ENCODE results near the gene TMEM270.
"Not testable (repeated sequence)": the region's sequence is repeated elsewhere in the genome, so short reads cannot be mapped to it uniquely, and the experiment has no call there.

Gene TMEM270

GRCh38 chr7:73864981-73865711 lies 4.2 kb downstream of the TMEM270 start:
- DNase-seq, result no peak

GRCh38 chr7:73865738-73866445 lies 4.9 kb downstream of the TMEM270 start:
- DNase-seq, result no peak

GRCh38 chr7:73866446-73866767 lies 5.4 kb downstream of the TMEM270 start:
- no peak for DNase-seq

DNA sequence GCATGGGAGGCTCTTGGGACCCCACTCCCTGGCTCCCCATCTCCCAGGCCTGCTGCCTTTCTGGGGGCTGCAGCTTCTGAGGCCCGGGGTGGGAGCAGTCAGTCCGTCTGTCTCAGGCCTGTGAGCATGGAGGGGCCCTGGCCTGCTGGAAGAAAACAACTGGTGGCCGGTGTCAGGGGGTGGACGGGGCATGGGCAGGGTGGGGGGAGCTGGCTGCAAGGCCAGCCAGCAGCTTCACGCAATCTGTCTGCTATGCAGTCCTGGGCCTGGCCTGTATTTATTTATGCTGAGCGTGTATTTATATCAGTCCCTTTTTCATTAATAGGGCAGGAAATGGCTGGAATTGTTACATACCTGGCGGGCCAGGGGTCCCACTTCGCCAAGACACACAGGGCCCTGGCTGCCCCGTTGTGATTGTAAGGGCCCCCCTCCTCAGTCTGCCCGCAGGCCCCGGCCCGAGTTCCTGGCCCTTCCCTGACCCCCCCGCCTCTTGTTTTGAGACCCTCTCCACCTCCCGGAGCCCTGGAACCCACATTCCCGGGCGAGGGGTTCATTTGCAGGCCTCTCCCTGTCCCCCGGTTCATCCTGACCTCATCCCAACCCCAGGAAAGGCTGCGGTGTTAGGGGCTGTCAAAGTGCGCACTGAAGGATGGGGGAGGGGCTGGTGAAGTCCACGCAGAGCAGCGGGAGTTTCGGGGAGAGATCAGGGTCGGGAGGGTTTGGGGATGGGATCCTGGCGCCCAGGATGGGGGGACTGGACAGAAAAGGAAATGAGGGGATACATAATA lies 8.2 kb downstream of the TMEM270 start:
- DNase-seq, result no peak

GRCh38 chr7:73870041-73870492 lies 9.1 kb downstream of the TMEM270 start:
- no peak for DNase-seq

DNA sequence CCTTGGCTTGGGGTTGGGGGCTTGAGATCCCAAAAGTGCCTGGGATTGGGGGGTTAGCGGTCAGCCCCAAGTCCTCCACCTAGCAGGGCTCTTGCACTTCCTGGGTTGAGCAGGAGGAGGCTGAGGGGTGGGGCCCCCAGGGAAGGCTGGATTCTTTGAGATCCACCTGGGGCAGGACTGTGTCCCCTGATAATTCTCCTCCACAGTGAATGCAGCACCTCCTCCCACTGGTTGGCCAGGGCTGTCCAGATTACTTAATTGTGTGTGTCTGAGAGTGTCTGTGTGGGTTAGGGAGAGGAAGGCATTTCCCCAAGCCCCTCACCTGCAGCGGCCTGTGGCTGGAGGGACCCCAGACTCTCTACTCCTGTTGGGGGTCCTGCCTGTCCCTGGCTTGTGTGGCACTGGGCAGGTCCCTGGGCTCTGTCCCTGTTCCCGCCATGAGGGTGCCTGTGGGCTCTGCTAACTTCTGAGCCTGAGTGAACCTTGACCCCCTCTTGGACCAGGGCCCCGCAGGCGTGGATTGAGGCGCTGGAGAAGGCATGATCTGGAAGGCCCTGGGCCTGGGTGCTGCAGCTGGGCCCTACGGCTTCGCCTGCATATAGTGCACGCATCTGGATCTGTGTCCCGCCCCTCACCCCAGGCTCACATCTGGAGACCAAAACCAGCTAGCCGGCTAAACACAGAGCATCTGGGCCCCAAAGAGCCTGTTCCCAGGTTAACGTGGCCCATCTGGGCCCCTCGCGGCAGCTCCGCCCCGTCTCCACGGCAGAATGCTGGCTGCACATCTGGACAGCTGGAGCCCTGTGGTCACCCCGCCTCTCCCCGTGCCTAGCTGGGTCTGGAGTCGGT lies 10.4 kb downstream of the TMEM270 start:
- DNase-seq, result no peak

DNA sequence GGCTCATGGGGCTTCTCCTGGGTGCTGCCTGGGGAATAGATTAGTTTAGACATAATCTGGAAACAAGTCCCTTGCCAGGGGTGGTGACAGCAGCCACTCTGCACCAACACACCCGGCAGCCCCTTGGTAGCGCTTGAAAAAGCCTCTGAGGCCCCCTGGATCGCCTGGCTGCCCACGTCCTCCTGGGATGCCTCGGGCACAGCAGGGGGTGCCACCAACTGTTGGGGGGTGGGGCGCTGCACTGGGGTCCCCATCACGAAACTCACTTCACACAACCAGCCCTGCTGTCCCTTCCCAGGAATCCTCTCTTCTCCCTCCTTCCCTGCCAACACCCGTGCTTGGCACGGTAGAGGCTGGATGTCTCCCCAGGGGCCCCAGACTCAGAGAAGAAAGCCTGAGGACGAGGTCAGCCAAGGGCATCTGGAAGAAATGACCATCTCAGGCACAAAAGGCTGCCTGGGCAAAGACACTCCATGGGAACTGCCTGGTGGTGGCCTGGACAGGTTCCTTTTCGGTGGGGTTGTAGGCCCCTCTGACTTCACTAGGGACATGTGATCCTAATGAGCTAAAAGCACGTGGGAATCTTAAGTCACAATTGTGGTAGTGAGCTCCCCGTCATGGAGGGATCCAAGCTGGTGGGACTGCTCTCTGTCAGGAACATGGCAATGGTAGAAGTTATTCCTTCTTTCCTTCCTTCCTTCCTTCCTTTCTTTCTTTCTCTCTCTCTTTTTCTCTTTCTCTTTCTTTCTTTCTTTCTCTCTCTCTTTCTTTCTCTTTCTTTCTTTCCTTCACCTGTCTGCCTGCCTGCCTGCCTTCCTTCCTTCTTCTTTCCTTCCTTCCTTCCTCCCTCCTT lies 11.3 kb downstream of the TMEM270 start:
- no peak for DNase-seq

DNA sequence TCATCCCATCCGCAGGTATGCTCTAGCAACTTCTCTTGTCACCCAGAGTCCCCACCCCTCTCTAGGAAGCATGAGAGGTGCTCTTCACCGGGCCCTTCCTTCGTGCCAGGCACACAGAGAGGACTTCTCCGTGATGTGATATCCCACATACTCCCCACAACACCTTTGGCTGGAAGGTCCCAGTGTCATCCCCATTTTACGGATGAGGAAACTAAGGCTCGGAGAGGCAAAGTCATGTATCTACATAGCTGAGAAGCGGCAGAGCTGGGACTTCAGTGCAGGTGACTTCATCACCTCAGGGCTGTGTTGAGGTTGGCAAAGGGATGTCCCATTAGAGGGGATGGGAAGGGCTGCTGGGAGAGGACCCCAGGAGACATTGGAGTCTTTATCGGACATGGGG lies 15.4 kb downstream of the TMEM270 start:
- no peak for DNase-seq

DNA sequence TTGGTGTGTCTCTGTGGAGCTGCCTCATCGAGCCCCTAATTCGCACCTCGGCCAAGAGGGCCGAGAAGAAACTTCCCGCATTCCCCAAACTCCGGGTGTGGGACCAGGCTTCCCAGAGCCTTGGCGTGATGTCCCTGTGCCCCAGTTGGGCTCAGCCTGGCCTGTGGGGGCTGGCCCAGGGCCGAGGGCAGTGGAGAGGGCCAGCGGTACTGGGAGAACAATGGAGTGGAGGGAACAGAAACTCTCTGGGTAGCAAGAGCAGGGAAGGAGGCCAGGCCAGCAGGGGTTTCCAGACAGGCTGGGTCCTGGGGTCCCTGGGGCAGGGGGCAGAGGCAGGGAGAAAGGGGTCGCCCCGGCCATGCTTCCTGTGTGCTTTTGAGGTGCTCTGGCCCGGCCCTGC lies 16.0 kb downstream of the TMEM270 start:
- no peak for DNase-seq

DNA sequence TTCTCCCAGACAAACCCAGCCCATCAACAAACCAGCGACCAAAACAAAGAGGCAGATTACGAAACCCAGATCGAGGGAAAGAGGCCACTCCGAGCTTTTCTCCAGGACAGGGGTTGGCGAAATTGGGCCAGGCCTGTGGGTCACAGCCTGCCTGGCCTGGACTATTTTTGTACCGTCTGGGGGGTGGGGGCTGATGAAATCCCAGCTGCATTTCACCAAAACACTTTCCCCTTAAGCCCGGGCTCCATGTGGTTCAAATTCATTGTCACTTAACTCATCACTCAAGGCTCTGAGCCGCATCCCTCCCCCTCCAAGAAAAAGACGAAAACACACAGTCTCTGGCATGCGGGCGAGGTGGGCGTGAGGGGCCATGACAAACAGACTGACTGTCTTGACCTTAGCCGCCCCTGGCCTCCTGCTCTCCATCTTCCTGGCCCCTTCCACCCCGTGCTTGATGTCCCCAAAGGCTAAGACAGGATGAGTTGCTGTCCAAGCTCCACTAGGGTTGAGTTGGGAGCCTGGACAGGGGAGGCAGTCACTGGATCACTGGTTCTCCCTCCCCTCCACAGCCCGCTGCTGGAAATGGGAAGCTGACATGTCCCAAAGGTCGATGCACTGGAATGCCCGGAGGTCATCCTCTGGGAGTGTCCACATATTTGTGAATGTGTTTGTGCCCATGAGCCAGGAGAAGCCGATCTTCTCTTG lies 19.2 kb downstream of the TMEM270 start:
- no peak for DNase-seq

DNA sequence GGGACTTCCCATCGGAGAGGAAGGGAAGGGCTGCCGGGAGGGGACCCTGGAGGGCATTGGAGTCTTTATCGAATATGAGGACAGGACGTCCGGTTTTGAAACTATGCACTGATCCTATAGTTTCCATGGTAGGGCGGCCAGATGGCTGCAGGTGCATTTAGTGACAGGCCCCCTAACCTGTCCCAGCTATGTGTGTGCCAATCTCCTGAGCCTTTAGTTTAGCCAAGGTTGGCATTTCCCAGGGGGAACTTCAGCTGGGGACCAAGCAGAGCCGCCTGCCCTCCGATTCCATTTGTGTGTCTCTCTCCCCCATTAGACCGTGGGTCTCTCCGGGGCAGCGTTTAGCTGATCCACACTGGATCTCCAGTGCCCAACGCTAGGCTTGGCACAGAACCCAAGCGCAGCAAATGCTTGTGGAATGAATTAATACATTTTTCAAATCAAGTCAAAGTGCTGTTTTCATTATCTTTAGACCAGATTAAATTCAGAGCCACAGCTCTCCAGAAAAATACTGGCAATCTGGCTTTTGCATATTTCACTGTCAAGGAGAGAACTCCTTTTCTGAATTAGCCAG lies 19.9 kb downstream of the TMEM270 start:
- DNase-seq, result no peak

DNA sequence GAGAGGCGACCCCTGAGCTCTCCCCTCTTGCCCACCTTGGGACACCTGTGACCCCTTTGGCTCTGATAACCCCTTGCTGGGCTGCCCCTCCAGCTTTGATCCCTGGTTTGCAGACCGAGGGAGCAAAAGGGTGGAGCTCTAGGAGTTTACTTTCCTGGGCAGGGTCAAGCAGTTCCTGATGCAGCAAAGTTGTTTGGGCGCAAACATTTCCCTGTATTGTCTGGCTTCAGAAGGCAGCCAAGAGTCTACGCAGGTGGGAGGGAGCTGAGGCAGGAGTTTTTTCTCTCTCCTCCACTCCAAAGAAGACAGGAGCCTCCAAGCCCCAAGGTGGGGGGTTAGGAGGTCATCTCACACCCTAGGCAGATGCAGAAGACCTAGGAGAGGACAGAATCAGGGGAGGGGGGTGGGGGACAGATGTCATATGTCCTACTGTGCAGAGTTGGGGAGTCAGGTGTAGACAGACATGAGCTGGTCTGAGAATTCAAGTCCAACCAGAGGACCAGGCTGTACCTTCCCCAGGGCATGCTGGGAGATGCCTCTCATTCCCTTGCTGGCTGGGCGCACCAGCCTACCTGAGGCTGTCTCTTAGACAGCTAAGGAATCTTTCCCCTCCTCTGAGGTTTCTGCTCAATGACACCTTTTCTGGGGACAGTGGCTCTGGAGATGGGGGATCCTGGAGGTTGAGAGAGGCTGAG lies 20.5 kb downstream of the TMEM270 start:
- no peak for DNase-seq

DNA sequence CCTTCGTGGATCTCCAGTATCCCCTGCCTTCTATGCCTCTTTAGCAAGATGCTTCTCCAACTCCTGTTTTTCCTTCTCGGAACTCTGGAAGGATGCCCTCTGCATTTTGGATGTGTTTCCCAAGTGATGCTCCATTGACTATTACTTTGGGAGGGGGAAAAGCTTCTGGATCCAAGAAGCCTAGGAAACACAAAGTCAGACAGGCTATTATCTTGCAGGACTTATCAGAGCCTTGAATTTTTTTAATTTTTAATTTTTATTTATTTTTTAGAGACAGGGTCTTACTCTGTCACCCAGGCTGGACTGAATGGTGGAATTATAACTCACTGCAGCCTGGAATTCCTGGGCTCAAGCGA lies 21.1 kb downstream of the TMEM270 start:
- no peak for DNase-seq

DNA sequence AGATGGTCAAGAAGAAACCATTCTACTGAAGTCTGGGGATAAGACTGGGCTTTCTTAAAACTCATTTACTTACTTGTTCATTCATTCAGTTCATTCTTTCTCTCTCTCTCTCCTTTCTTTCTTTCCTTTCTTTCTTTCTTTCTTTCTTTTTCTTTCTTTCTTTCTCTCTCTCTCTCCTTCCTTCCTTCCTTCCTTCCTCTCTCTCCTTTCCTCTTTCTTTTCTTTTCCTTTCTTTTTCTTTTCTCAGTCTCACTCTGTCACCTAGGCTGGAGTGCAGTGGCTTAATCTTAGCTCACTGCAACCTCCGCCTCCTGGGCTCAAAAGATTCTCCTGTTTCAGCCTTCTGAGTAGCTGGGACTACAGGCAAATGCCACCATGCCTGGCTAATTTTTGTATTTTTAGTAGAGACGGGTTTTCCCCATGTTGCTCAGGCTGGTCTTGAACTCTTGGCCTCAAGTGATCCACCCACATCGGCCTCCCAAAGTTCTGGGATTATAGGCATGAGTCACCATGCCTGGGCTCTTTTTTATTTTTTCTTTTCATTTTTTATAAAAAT lies 24.0 kb downstream of the TMEM270 start:
- DNase-seq, result not testable (repeated sequence)

DNA sequence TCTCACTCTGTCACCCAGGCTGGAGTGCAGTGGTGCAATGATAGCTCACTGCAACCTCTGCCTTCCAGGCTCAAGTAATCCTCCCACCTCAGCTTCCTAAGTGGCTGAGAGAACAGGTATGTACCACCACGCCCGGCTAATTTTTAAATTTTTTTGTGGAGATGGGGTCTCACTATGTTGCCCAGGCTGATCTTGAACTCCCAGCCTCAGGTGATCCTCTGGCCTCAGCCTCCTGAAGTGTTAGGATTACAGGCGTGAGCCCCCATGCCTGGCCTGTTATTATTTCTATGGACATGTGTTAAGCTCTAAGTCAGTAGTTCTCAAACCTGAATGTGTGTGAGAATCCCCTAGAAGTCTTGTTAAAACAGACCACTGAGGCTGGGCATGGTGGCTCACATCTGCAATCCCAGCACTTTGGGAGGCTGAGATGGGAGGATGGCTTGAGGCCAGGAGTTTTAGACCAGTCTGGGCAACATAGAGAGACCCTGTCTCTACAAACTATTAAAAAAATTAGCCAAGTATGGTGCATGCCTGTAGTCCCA lies 24.5 kb downstream of the TMEM270 start:
- DNase-seq, result no peak

- no peak for DNase-seq
Measured at GRCh38 chr7:73885975-73886798, 25.2 kb downstream of the TMEM270 start.

DNA sequence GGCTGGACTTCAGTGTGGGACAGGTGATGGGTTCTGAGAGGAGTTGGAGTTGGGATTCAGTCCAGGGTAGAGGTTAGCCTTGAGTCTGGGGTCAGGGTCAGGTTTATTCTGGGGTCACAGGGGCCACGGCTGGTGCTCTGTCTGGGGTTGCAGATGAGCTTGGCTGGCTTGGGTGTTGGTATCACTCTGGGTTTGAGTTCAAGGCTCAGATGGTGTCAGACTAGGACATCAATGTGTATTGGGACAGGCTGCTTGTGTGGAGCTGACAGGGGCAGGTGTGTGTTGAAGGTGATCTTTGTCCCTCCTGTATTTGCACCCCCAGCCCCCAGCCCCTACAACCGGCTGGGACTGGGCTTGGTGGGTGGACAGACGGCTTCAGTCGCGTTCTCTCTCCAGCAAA lies 26.8 kb downstream of the TMEM270 start:
- no peak for DNase-seq

- no peak for DNase-seq
Measured at GRCh38 chr7:73888959-73889358, 28.0 kb downstream of the TMEM270 start.

Data from activated gamma-delta T cell treated with Interleukin-2 at 50 U/mL for 16 hours (primary cell).